ENCODE data around the gene DOCK4. TPM values are rescaled to one million over a fixed set of nuclear protein-coding genes. Genes with fewer than 3 reads are reported as not detected.

Gene DOCK4
- total RNA-seq, 1 experiment from 2014 or later = 20.4 TPM

DNA sequence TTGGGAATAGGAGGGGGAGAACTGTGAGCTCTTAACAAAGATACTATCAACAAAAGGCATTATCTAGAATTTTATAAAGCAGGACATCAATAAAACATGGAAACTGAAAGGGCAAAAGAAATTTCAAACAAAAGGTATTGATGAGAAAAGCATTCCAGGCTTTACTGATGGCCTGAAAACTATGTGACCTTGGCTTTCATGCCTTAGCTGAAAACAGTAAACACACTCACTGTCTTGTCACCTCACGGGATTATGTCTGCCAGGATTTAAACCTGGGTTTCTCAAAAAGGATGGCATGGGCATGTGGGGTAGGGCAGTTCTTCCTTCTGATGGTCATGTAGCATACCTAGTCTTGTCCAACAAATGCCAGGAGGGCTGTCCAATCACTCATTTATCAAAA is 22.9 kb downstream of the DOCK4 start (continued):
- TF ChIP-seq, protein P1, sequence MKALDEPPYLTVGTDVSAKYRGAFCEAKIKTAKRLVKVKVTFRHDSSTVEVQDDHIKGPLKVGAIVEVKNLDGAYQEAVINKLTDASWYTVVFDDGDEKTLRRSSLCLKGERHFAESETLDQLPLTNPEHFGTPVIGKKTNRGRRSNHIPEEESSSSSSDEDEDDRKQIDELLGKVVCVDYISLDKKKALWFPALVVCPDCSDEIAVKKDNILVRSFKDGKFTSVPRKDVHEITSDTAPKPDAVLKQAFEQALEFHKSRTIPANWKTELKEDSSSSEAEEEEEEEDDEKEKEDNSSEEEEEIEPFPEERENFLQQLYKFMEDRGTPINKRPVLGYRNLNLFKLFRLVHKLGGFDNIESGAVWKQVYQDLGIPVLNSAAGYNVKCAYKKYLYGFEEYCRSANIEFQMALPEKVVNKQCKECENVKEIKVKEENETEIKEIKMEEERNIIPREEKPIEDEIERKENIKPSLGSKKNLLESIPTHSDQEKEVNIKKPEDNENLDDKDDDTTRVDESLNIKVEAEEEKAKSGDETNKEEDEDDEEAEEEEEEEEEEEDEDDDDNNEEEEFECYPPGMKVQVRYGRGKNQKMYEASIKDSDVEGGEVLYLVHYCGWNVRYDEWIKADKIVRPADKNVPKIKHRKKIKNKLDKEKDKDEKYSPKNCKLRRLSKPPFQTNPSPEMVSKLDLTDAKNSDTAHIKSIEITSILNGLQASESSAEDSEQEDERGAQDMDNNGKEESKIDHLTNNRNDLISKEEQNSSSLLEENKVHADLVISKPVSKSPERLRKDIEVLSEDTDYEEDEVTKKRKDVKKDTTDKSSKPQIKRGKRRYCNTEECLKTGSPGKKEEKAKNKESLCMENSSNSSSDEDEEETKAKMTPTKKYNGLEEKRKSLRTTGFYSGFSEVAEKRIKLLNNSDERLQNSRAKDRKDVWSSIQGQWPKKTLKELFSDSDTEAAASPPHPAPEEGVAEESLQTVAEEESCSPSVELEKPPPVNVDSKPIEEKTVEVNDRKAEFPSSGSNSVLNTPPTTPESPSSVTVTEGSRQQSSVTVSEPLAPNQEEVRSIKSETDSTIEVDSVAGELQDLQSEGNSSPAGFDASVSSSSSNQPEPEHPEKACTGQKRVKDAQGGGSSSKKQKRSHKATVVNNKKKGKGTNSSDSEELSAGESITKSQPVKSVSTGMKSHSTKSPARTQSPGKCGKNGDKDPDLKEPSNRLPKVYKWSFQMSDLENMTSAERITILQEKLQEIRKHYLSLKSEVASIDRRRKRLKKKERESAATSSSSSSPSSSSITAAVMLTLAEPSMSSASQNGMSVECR (CRISPR knock-in tag; IDR thresholded peaks at IDR 0.05; ENCODE audit: borderline replicate concordance) = no peak
- TF ChIP-seq, protein P2, sequence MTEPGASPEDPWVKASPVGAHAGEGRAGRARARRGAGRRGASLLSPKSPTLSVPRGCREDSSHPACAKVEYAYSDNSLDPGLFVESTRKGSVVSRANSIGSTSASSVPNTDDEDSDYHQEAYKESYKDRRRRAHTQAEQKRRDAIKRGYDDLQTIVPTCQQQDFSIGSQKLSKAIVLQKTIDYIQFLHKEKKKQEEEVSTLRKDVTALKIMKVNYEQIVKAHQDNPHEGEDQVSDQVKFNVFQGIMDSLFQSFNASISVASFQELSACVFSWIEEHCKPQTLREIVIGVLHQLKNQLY (CRISPR knock-in tag; IDR thresholded peaks at IDR 0.05) = no peak
- TF ChIP-seq KAT7 (CRISPR knock-in tag; IDR thresholded peaks at IDR 0.05; ENCODE audit: borderline replicate concordance) = no peak
- no peak for TF ChIP-seq ZNF263 (CRISPR knock-in tag; IDR thresholded peaks at IDR 0.05; ENCODE audit: low read depth)
- TF ChIP-seq, protein P3, sequence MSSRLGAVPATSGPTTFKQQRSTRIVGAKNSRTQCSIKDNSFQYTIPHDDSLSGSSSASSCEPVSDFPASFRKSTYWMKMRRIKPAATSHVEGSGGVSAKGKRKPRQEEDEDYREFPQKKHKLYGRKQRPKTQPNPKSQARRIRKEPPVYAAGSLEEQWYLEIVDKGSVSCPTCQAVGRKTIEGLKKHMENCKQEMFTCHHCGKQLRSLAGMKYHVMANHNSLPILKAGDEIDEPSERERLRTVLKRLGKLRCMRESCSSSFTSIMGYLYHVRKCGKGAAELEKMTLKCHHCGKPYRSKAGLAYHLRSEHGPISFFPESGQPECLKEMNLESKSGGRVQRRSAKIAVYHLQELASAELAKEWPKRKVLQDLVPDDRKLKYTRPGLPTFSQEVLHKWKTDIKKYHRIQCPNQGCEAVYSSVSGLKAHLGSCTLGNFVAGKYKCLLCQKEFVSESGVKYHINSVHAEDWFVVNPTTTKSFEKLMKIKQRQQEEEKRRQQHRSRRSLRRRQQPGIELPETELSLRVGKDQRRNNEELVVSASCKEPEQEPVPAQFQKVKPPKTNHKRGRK (CRISPR knock-in tag; IDR thresholded peaks at IDR 0.05; ENCODE audit: borderline replicate concordance) = no peak

DNA sequence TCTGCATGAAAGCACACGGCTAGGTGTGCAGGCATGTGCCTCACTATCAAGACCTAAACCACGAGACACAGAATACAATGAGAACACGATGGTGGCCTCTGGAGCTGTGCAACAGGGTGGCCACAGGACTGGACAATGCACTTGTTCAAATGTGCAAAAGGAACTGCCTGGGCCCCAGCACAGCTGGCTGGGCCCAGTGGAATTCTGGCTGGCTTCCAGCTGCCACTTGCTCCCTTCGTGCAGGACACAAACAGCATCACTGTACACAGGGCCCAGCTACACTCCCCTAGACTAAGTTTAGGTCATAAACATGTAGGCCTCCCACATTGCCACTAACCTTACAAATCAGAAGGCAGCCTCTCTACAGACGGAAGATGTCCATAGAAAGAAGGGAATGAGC is 23.4 kb downstream of the DOCK4 start:
- POLR2A ChIA-PET = no interaction called here
- Mint-ChIP-seq H3K4me3 (no peak overlapping the region), H3K9me3 (no peaks in the 10 kb centered on the region), H3K27ac (no peak overlapping the region), H3K27me3 (ENCODE audit: low read depth) (no peaks in the 10 kb centered on the region), H3K4me1 (peaks cover 14% of the 10 kb centered on the region), H3K36me3 (no peaks in the 10 kb centered on the region)
- CTCF ChIA-PET = no interaction called here
- DNase-seq (ENCODE audit: low spot score) (no peak), ATAC-seq (no peak)
- TF ChIP-seq, protein P4, sequence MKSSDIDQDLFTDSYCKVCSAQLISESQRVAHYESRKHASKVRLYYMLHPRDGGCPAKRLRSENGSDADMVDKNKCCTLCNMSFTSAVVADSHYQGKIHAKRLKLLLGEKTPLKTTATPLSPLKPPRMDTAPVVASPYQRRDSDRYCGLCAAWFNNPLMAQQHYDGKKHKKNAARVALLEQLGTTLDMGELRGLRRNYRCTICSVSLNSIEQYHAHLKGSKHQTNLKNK (CRISPR knock-in tag; IDR thresholded peaks at IDR 0.05) = no peak
- TF ChIP-seq, protein P5, sequence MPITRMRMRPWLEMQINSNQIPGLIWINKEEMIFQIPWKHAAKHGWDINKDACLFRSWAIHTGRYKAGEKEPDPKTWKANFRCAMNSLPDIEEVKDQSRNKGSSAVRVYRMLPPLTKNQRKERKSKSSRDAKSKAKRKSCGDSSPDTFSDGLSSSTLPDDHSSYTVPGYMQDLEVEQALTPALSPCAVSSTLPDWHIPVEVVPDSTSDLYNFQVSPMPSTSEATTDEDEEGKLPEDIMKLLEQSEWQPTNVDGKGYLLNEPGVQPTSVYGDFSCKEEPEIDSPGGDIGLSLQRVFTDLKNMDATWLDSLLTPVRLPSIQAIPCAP (CRISPR knock-in tag; IDR thresholded peaks at IDR 0.05) = no peak
- no peak for TF ChIP-seq RORB (CRISPR knock-in tag; IDR thresholded peaks at IDR 0.05)
- TF ChIP-seq, protein P6, sequence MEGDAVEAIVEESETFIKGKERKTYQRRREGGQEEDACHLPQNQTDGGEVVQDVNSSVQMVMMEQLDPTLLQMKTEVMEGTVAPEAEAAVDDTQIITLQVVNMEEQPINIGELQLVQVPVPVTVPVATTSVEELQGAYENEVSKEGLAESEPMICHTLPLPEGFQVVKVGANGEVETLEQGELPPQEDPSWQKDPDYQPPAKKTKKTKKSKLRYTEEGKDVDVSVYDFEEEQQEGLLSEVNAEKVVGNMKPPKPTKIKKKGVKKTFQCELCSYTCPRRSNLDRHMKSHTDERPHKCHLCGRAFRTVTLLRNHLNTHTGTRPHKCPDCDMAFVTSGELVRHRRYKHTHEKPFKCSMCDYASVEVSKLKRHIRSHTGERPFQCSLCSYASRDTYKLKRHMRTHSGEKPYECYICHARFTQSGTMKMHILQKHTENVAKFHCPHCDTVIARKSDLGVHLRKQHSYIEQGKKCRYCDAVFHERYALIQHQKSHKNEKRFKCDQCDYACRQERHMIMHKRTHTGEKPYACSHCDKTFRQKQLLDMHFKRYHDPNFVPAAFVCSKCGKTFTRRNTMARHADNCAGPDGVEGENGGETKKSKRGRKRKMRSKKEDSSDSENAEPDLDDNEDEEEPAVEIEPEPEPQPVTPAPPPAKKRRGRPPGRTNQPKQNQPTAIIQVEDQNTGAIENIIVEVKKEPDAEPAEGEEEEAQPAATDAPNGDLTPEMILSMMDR (IDR thresholded peaks at IDR 0.05) = no peak
- no peak for TF ChIP-seq IRF2 (CRISPR knock-in tag; IDR thresholded peaks at IDR 0.05; ENCODE audit: borderline replicate concordance, low read depth)
- TF ChIP-seq NFATC4 (CRISPR knock-in tag; IDR thresholded peaks at IDR 0.05) = no peak
- TF ChIP-seq SMAD3 (CRISPR knock-in tag; IDR thresholded peaks at IDR 0.05; ENCODE audit: borderline replicate concordance) = no peak
- TF ChIP-seq, protein P7, sequence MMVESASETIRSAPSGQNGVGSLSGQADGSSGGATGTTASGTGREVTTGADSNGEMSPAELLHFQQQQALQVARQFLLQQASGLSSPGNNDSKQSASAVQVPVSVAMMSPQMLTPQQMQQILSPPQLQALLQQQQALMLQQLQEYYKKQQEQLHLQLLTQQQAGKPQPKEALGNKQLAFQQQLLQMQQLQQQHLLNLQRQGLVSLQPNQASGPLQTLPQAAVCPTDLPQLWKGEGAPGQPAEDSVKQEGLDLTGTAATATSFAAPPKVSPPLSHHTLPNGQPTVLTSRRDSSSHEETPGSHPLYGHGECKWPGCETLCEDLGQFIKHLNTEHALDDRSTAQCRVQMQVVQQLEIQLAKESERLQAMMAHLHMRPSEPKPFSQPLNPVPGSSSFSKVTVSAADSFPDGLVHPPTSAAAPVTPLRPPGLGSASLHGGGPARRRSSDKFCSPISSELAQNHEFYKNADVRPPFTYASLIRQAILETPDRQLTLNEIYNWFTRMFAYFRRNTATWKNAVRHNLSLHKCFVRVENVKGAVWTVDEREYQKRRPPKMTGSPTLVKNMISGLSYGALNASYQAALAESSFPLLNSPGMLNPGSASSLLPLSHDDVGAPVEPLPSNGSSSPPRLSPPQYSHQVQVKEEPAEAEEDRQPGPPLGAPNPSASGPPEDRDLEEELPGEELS (CRISPR knock-in tag; IDR thresholded peaks at IDR 0.05) = no peak
- TF ChIP-seq, protein P1 (CRISPR knock-in tag; IDR thresholded peaks at IDR 0.05; ENCODE audit: borderline replicate concordance) = no peak
- TF ChIP-seq EMX1 (CRISPR knock-in tag; IDR thresholded peaks at IDR 0.05) = no peak
- no peak for TF ChIP-seq ZNF121 (CRISPR knock-in tag; IDR thresholded peaks at IDR 0.05)
- TF ChIP-seq, protein P8, sequence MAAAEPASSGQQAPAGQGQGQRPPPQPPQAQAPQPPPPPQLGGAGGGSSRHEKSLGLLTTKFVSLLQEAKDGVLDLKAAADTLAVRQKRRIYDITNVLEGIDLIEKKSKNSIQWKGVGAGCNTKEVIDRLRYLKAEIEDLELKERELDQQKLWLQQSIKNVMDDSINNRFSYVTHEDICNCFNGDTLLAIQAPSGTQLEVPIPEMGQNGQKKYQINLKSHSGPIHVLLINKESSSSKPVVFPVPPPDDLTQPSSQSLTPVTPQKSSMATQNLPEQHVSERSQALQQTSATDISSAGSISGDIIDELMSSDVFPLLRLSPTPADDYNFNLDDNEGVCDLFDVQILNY (CRISPR knock-in tag; IDR thresholded peaks at IDR 0.05) = no peak
- TF ChIP-seq ZNF423 (CRISPR knock-in tag; IDR thresholded peaks at IDR 0.05) = no peak
